ENCODE measurements around the gene ZNF469. TPM values are rescaled to one million over a fixed set of nuclear protein-coding genes. Genes with fewer than 3 reads are reported as not detected.

Gene ZNF469
- total and polyA plus RNA-seq, 9 of the 15 experiments (the other 6 are each of a cell fraction or from before 2014, with no cell fraction given), result 0.01 to 0.04 TPM; not detected in 7

DNA sequence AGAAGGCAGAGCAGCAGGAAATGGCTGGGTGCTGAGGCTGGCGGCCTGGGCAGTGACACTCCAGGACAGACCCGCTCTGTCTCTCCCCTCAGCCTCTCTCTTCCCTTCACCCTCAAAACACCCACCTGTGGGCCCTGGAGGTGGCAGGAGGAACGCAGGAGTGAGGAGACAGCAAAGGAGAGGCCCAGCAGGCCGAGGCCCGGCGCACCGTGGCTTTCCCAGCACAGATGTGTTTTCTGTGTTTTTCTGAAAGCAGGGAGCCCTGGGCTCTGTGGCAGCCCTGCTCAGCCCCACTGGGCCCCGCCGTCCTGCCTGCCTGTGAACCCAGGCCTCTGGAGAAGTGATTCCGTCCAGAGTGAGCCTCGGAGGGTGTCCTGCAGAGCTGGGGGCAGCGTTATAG is 30.5 kb downstream of the ZNF469 start (continued):
- TF ChIP-seq, protein P1, sequence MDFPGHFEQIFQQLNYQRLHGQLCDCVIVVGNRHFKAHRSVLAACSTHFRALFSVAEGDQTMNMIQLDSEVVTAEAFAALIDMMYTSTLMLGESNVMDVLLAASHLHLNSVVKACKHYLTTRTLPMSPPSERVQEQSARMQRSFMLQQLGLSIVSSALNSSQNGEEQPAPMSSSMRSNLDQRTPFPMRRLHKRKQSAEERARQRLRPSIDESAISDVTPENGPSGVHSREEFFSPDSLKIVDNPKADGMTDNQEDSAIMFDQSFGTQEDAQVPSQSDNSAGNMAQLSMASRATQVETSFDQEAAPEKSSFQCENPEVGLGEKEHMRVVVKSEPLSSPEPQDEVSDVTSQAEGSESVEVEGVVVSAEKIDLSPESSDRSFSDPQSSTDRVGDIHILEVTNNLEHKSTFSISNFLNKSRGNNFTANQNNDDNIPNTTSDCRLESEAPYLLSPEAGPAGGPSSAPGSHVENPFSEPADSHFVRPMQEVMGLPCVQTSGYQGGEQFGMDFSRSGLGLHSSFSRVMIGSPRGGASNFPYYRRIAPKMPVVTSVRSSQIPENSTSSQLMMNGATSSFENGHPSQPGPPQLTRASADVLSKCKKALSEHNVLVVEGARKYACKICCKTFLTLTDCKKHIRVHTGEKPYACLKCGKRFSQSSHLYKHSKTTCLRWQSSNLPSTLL (IDR thresholded peaks at IDR 0.05), result no peak
- TF ChIP-seq CEBPB (tag; IDR thresholded peaks at IDR 0.05) (no peak), SAFB (IDR thresholded peaks at IDR 0.05; ENCODE audit: borderline replicate concordance, low read depth, low read length) (no peak), FOXA1 (IDR thresholded peaks at IDR 0.05; ENCODE audit: borderline replicate concordance) (no peak), NCOA1 (IDR thresholded peaks at IDR 0.05; ENCODE audit: low read depth) (no peak), CEBPG (CRISPR knock-in tag; IDR thresholded peaks at IDR 0.05) (no peak), CEBPG (tag; conservative IDR thresholded peaks at IDR 0.05 in 1 of 2, IDR thresholded peaks at IDR 0.05 in 1 of 2) (no peak)
- TF ChIP-seq, protein P2, sequence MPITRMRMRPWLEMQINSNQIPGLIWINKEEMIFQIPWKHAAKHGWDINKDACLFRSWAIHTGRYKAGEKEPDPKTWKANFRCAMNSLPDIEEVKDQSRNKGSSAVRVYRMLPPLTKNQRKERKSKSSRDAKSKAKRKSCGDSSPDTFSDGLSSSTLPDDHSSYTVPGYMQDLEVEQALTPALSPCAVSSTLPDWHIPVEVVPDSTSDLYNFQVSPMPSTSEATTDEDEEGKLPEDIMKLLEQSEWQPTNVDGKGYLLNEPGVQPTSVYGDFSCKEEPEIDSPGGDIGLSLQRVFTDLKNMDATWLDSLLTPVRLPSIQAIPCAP (CRISPR knock-in tag; IDR thresholded peaks at IDR 0.05; ENCODE audit: borderline replicate concordance), result no peak
- TF ChIP-seq, protein P3, sequence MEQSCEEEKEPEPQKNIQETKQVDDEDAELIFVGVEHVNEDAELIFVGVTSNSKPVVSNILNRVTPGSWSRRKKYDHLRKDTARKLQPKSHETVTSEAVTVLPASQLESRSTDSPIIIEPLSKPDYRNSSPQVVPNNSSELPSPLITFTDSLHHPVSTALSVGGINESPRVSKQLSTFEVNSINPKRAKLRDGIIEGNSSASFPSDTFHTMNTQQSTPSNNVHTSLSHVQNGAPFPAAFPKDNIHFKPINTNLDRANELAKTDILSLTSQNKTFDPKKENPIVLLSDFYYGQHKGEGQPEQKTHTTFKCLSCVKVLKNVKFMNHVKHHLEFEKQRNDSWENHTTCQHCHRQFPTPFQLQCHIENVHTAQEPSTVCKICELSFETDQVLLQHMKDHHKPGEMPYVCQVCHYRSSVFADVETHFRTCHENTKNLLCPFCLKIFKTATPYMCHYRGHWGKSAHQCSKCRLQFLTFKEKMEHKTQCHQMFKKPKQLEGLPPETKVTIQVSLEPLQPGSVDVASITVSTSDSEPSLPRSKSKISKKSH (CRISPR knock-in tag; IDR thresholded peaks at IDR 0.05), result no peak
- TF ChIP-seq, protein P4, sequence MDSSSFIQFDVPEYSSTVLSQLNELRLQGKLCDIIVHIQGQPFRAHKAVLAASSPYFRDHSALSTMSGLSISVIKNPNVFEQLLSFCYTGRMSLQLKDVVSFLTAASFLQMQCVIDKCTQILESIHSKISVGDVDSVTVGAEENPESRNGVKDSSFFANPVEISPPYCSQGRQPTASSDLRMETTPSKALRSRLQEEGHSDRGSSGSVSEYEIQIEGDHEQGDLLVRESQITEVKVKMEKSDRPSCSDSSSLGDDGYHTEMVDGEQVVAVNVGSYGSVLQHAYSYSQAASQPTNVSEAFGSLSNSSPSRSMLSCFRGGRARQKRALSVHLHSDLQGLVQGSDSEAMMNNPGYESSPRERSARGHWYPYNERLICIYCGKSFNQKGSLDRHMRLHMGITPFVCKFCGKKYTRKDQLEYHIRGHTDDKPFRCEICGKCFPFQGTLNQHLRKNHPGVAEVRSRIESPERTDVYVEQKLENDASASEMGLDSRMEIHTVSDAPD (CRISPR knock-in tag; IDR thresholded peaks at IDR 0.05), result no peak

Data from K562 (cell line).